HepG2 (cell line): ENCODE results near the gene DIP2C. TPM values are rescaled to one million over a fixed set of nuclear protein-coding genes. Genes with fewer than 3 reads are reported as not detected.

ENCODE experiments used
- ATAC-seq: fragments of 200-7000 bp; cut with Tn5 transposase; 3 replicates; pipeline ENCODE4 v1.9.1; 2020; ENCODE audit warnings: mild to moderate bottlenecking, moderate library complexity
- BruUV-seq: library from RNA; stranded (reverse); fragments of 400-500 nt; replicated peaks from 2 replicates; lab custom pipeline; 2021; lab: Mats Ljungman, UMichigan
- CTCF ChIA-PET: fragments of 300-600 bp; formaldehyde crosslinking; extraction: SDS; loops from one replicate; lab custom pipeline; 2021; ENCODE audit warnings: low total read pairs, inconsistent platforms, low intra/inter-chr PET ratio; lab: Yijun Ruan, JAX
- POLR2A ChIA-PET: fragments of 350-600 bp; sonication (Branson Sonifier 250); formaldehyde crosslinking; loops from one replicate; lab custom pipeline; 2020; ENCODE audit warnings: antibody characterized with exemption, inconsistent platforms; lab: Yijun Ruan, JAX
- DNase-seq: peaks from one replicate; pipeline ENCODE4 v3.0.0-alpha.2; 2015; ENCODE audit warnings: low spot score
- FAIRE-seq: peaks from 3 replicates; lab custom pipeline; 2011; peaks lifted over from hg19 to GRCh38; lab: Jason Lieb, UNC
- H2AFZ ChIP-seq: one replicate; pipeline ENCODE4 v1.6.1; 2011; ENCODE audit warnings: low read length, inconsistent platforms
- H3K27ac ChIP-seq: fragments of 300-600 bp; 3 replicates; pipeline ENCODE4 v1.8.0; 2011; ENCODE audit warnings: mixed run types, mild to moderate bottlenecking, mixed read lengths, low read length, inconsistent platforms; ENCODE audit not compliant: insufficient read depth; ENCODE audit errors: extremely low read length
- H3K27me3 ChIP-seq, 2 experiments: fragments of 200-600 bp in 1 of 2; 2 replicates in 1 of 2; 3 replicates in 1 of 2; pipeline versions ENCODE4 v1.6.0 to v1.8.0; 2011; ENCODE audit warnings: low read length in 2 of 2, mild to moderate bottlenecking in 2 of 2, moderate library complexity in 2 of 2, inconsistent platforms in 1 of 2; ENCODE audit not compliant: insufficient read depth in 2 of 2, control insufficient read depth in 1 of 2
- H3K36me3 ChIP-seq, 2 experiments: fragments of 200-600 bp in 1 of 2; replicated peaks in 1 of 2; 2 replicates in 1 of 2; 3 replicates in 1 of 2; pipeline versions ENCODE4 v1.5.1 to v1.8.0; 2011; ENCODE audit warnings: low read length in 2 of 2, inconsistent platforms in 1 of 2; ENCODE audit not compliant: insufficient read depth in 2 of 2, control insufficient read depth in 1 of 2
- H3K4me1 ChIP-seq: 2 replicates; pipeline ENCODE4 v1.5.1; 2012; ENCODE audit warnings: low read length, inconsistent platforms; ENCODE audit not compliant: insufficient read depth
- H3K4me2 ChIP-seq: 2 replicates; pipeline ENCODE4 v1.6.0; 2011; ENCODE audit warnings: low read depth, low read length, inconsistent platforms
- H3K4me3 ChIP-seq, 3 experiments: fragments of 200-600 bp in 1 of 3; sonication (generic), shearing (Covaris generic) in 1 of 3; replicated peaks in 1 of 3; 2 replicates each; pipeline ENCODE4 v1.5.1; 2011 to 2016; ENCODE audit warnings: low read length in 3 of 3, inconsistent platforms in 2 of 3, low read depth in 2 of 3, mild to moderate bottlenecking in 2 of 3, control low read depth in 1 of 3, mixed read lengths in 1 of 3; ENCODE audit not compliant: insufficient read depth in 1 of 3
- H3K79me2 ChIP-seq: one replicate; pipeline ENCODE4 v1.6.1; 2011; ENCODE audit warnings: low read length, inconsistent platforms; ENCODE audit not compliant: insufficient read depth
- H3K9ac ChIP-seq: 2 replicates; pipeline ENCODE4 v1.6.0; 2011; ENCODE audit warnings: mild to moderate bottlenecking, low read depth, low read length, inconsistent platforms; ENCODE audit not compliant: insufficient read depth
- H3K9me3 ChIP-seq: 2 replicates; pipeline ENCODE4 v1.5.1; 2012; ENCODE audit warnings: mild to moderate bottlenecking, low read length
- H4K20me1 ChIP-seq: 2 replicates; pipeline ENCODE4 v1.6.0; 2011; ENCODE audit warnings: inconsistent platforms, mild to moderate bottlenecking, low read length, moderate library complexity; ENCODE audit not compliant: insufficient read depth
- CHD4 ChIP-seq: fragments of 200-600 bp; sonication (generic); IDR thresholded peaks from 2 replicates; pipeline ENCODE4 v1.7.0; 2017; ENCODE audit warnings: mild to moderate bottlenecking, low read length, borderline replicate concordance
- FOXA3 ChIP-seq: IDR thresholded peaks from 2 replicates; pipeline ENCODE4 v1.6.1; 2016; ENCODE audit warnings: missing genetic modification reagents, missing compliant biosample characterization
- HOXA3 ChIP-seq: sonication (generic); formaldehyde crosslinking; IDR thresholded peaks from 2 replicates; pipeline ENCODE4 v1.5.0; 2020; ENCODE audit warnings: missing genetic modification reagents
- PAXIP1 ChIP-seq: sonication (generic); formaldehyde crosslinking; conservative IDR thresholded peaks from 2 replicates; pipeline ENCODE4 v1.4.0; 2020; ENCODE audit warnings: mild to moderate bottlenecking, missing genetic modification reagents, moderate library complexity
- RCOR2 ChIP-seq: IDR thresholded peaks from 2 replicates; pipeline ENCODE4 v1.6.1; 2016; ENCODE audit warnings: missing biosample characterization, missing genetic modification reagents
- RELA ChIP-seq: sonication (generic); formaldehyde crosslinking; IDR thresholded peaks from 2 replicates; pipeline ENCODE4 v1.4.0; 2020; ENCODE audit warnings: missing genetic modification reagents
- TFDP2 ChIP-seq: sonication (generic); formaldehyde crosslinking; IDR thresholded peaks from 2 replicates; pipeline ENCODE4 v1.4.0; 2020; ENCODE audit warnings: missing genetic modification reagents
- ZMYM2 ChIP-seq: sonication (generic); formaldehyde crosslinking; IDR thresholded peaks from 2 replicates; pipeline ENCODE4 v1.8.0; 2022; ENCODE audit warnings: mild to moderate bottlenecking, missing genetic modification reagents
- ZMYM4 ChIP-seq: sonication (generic); formaldehyde crosslinking; IDR thresholded peaks from 2 replicates; pipeline ENCODE4 v1.8.1; 2023; ENCODE audit warnings: mild to moderate bottlenecking, missing genetic modification reagents
- ZNF414 ChIP-seq: sonication (generic); formaldehyde crosslinking; IDR thresholded peaks from 2 replicates; pipeline ENCODE4 v1.5.0; 2020; ENCODE audit warnings: missing genetic modification reagents
- ZNF747 ChIP-seq: sonication (generic); formaldehyde crosslinking; IDR thresholded peaks from 2 replicates; pipeline ENCODE4 v1.8.1; 2023; ENCODE audit warnings: missing genetic modification reagents, mild to moderate bottlenecking, borderline replicate concordance
- WGBS: methylation state at CpG from one replicate; pipeline ENCODE4 v1.1.6; 2017; ENCODE audit warnings: low lambda C conversion rate; 5-methylcytosine and 5-hydroxymethylcytosine counted together
- in situ Hi-C: cut with HindIII; loops from 2 replicates; pipeline ENCODE4 v1.10.0; 2017; ENCODE audit warnings: low pct_unique_long_range_greater_than_20kb; ENCODE audit not compliant: extremely low pct_ligation_motif_present
- intact Hi-C: fragments of 100-400 bp; cut with micrococcal nuclease; formaldehyde crosslinking; loops from one replicate; pipeline ENCODE4 v1.10.0; 2022; ENCODE audit not compliant: unreplicated experiment
- polyA plus RNA-seq, 8 experiments: library from polyadenylated mRNA; depleted of rRNA in 3 of 8; stranded (reverse) in 7 of 8; unstranded in 1 of 8; fragments of >200 nt; fragmentation: Illumina TruSeq in 4 of 8; extraction: Trizol in 4 of 8; gene quantifications; 2 replicates each; pipeline versions ENCODE4 v1.2.1 to v1.2.3, GENCODE V29; 2011 to 2016; ENCODE audit warnings: low read depth in 4 of 8, missing spikeins in 1 of 8, mixed read lengths in 1 of 8; ENCODE audit not compliant: insufficient read depth in 1 of 8
- total RNA-seq, 5 experiments: library from RNA; depleted of rRNA; stranded (reverse); fragments of >200 nt; fragmentation: Illumina TruSeq; extraction: Trizol; gene quantifications; 2 replicates each; pipeline ENCODE4 v1.2.3, GENCODE V29; 2016; ENCODE audit warnings: low read depth in 1 of 5
- TF ChIP-seq, protein P1 (sequence below): IDR thresholded peaks from 2 replicates; pipeline ENCODE4 v1.6.1; 2016; ENCODE audit warnings: low read depth, borderline replicate concordance
- TF ChIP-seq, protein P2 (sequence below): sonication (generic); formaldehyde crosslinking; IDR thresholded peaks from 2 replicates; pipeline ENCODE4 v1.4.0; 2020; ENCODE audit warnings: missing genetic modification reagents, mild to moderate bottlenecking, borderline replicate concordance
- TF ChIP-seq, protein P3 (sequence below): sonication (generic); formaldehyde crosslinking; IDR thresholded peaks from 2 replicates; pipeline ENCODE4 v1.8.0; 2022; ENCODE audit warnings: mild to moderate bottlenecking, missing genetic modification reagents; ENCODE audit not compliant: insufficient replicate concordance

Gene DIP2C
- total and polyA plus RNA-seq, 2 of the 13 experiments (the other 11 are each of a cell fraction or from before 2014, with no cell fraction given), result 2.2 to 2.7 TPM

GRCh38 chr10:494149-494542, 195.3 kb downstream of the DIP2C start:
- DNase-seq (peak; percentile 31), FAIRE-seq (peak; percentile 70), ATAC-seq (peak; percentile 91)
- no TSS peak for BruUV-seq
- Histone ChIP-seq H3K36me3 (no peaks in the 10 kb centered on the region), H3K79me2 (no peaks in the 10 kb centered on the region), H3K27me3 (no peaks in the 10 kb centered on the region), H3K4me3 (no peak overlapping the region), H3K9ac (no peak overlapping the region), H3K9me3 (no peaks in the 10 kb centered on the region), H3K27ac (no peak overlapping the region), H3K4me2 (peak overlapping the region; percentile 33; the same call in 1 of the 2 replicates), H2AFZ (no peak overlapping the region), H4K20me1 (no peaks in the 10 kb centered on the region), H3K4me1 (peaks cover 31% of the 10 kb centered on the region)
- ChIA-PET POLR2A (no interaction called here), CTCF (no interaction called here)
- intact Hi-C loops (no loop called here), in situ Hi-C loops (no loop called here)
- WGBS, result 39% methylated on average over 5 of the region's 5 CpGs
- TF ChIP-seq, protein P1, sequence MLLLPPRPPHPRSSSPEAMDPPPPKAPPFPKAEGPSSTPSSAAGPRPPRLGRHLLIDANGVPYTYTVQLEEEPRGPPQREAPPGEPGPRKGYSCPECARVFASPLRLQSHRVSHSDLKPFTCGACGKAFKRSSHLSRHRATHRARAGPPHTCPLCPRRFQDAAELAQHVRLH (CRISPR knock-in tag), result no peak
- 0 out of 2 replicates have a peak, but pooled peaks have one; percentile 35 for TF ChIP-seq ZMYM4 (CRISPR knock-in tag)
- TF ChIP-seq TFDP2 (CRISPR knock-in tag), result no peak
- TF ChIP-seq, protein P2, sequence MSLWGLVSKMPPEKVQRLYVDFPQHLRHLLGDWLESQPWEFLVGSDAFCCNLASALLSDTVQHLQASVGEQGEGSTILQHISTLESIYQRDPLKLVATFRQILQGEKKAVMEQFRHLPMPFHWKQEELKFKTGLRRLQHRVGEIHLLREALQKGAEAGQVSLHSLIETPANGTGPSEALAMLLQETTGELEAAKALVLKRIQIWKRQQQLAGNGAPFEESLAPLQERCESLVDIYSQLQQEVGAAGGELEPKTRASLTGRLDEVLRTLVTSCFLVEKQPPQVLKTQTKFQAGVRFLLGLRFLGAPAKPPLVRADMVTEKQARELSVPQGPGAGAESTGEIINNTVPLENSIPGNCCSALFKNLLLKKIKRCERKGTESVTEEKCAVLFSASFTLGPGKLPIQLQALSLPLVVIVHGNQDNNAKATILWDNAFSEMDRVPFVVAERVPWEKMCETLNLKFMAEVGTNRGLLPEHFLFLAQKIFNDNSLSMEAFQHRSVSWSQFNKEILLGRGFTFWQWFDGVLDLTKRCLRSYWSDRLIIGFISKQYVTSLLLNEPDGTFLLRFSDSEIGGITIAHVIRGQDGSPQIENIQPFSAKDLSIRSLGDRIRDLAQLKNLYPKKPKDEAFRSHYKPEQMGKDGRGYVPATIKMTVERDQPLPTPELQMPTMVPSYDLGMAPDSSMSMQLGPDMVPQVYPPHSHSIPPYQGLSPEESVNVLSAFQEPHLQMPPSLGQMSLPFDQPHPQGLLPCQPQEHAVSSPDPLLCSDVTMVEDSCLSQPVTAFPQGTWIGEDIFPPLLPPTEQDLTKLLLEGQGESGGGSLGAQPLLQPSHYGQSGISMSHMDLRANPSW (CRISPR knock-in tag), result no peak
- 0 out of 2 replicates have a peak, but pooled peaks have one; percentile 19 for TF ChIP-seq PAXIP1 (CRISPR knock-in tag)
- TF ChIP-seq FOXA3 (CRISPR knock-in tag), result peak; percentile 31; the same call in 1 of the 2 replicates
- peak; percentile 53; the same call in 1 of the 2 replicates for TF ChIP-seq HOXA3 (CRISPR knock-in tag)
- TF ChIP-seq RELA, result no peak
- TF ChIP-seq, protein P3, sequence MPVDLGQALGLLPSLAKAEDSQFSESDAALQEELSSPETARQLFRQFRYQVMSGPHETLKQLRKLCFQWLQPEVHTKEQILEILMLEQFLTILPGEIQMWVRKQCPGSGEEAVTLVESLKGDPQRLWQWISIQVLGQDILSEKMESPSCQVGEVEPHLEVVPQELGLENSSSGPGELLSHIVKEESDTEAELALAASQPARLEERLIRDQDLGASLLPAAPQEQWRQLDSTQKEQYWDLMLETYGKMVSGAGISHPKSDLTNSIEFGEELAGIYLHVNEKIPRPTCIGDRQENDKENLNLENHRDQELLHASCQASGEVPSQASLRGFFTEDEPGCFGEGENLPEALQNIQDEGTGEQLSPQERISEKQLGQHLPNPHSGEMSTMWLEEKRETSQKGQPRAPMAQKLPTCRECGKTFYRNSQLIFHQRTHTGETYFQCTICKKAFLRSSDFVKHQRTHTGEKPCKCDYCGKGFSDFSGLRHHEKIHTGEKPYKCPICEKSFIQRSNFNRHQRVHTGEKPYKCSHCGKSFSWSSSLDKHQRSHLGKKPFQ (CRISPR knock-in tag), result peak; percentile 99
- no peak for TF ChIP-seq ZNF747
- peak; percentile 47; the same call in 1 of the 2 replicates for TF ChIP-seq ZNF414 (CRISPR knock-in tag)
- no peak for TF ChIP-seq CHD4
- TF ChIP-seq RCOR2 (CRISPR knock-in tag), result no peak
- no peak for TF ChIP-seq ZMYM2
